ENCODE data around the gene MXRA8.

MXRA8 gene

DNA sequence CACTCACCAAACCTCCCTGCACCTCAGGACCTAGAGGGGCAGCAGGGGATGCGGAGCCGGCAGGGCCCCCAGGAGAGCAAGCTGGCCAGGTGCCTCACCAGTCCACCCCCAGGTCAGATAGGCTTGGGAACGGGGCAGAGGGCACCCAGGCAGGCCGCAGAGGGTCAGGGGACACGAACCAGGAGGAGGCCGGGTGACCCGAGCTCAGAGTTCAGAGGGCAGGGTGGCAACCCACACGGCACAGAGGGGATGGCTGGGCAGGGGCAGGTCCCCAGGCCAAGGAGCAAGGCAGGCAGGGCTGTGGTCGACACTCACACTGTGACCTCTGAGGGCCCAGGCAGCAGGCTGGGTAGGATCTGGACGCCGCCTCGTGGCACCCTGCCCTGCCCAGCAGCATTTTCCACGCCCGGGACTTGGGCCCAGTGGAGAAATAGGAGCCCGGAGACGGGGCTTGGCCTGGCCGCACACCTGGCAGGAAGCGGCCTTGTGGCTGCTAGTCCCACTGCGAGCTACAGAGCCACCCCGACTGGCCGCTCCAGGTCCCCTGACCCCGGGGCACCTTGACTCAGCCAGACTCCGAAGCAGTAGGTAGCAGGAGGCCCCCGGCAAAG is 14.4 kb downstream of the MXRA8 start:
- Histone ChIP-seq H3K4me2 (peak overlapping the region; percentile 99), H3K9me3 (no peaks in the 10 kb centered on the region), H3K4me1 (peaks cover 67% of the 10 kb centered on the region), H3K4me3 (no peak overlapping the region), H3K27ac (peak overlapping the region; percentile 22; the same call in 1 of the 2 replicates), H4K20me1 (peaks cover 87% of the 10 kb centered on the region), H3K27me3 (no peaks in the 10 kb centered on the region), H3K36me3 (peaks cover 27% of the 10 kb centered on the region), H3K9ac (peak overlapping the region; percentile 45; the same call in 1 of the 2 replicates)
- no peak for TF ChIP-seq Cebpa-rat (IDR thresholded peaks at IDR 0.05)

DNA sequence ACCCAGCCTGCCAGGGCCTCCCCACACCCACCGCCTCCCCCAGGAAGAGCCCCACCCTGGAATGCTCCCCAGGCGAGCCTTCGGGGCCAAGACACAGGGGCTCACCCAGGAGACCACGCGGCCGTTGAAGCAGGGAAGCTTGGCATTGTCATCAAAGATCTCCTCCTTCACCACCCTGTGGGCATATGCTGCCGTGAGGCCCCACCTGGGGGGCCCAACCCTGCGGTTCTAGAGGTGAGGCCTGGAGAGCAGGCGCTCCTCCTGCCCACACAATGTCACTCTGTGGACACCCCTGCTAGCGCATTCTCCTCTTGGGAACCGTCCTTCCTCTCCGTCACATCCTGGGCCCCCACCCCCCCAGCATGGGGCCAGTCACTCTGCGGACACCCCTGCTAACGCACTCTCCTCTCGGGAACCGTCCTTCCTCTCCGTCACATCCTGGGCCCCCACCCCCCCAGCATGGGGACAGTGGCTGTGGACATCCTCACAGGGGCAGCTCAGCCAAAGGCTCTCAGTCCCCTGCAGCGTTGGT is 15.7 kb downstream of the MXRA8 start:
- Histone ChIP-seq H3K9me3 (no peaks in the 10 kb centered on the region), H3K4me2 (peak overlapping the region; percentile 72), H3K27me3 (no peaks in the 10 kb centered on the region), H4K20me1 (peaks cover 75% of the 10 kb centered on the region), H3K4me3 (no peak overlapping the region), H3K27ac (peak overlapping the region; percentile 66), H3K4me1 (peaks cover 58% of the 10 kb centered on the region), H3K36me3 (peaks cover 35% of the 10 kb centered on the region), H3K9ac (peak overlapping the region; percentile 55)
- no peak for TF ChIP-seq Cebpa-rat (IDR thresholded peaks at IDR 0.05)

DNA sequence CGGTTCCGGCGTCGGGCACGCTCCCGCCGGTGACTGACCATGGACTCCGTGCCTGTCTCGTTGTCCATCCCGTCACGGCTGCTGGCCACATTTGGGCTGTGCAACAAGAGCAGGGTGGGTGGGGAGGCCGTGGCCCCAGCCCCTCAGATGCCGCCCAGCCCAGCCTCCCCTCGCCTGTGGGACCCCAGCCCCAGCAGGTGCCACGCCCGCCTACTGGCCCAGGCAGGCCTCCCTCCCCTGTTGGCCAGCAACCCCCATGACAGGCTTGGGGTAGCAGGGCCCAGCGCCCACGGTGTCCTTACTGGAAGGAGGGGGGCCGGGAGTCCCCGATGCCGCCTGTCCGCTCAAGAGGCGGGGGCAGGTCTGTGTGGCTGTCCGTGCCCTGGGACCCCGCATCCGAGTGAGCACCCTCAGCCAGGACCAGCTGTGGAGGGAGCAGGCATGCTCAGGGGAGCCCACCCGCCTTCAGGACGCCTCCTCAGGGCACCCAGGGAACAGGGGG is 16.2 kb downstream of the MXRA8 start:
- Histone ChIP-seq H3K9me3 (no peaks in the 10 kb centered on the region), H3K4me1 (peaks cover 52% of the 10 kb centered on the region), H3K4me3 (no peak overlapping the region), H3K4me2 (peak overlapping the region; percentile 72), H3K9ac (peak overlapping the region; percentile 55), H3K27ac (peak overlapping the region; percentile 66), H4K20me1 (peaks cover 75% of the 10 kb centered on the region), H3K36me3 (peaks cover 40% of the 10 kb centered on the region), H3K27me3 (no peaks in the 10 kb centered on the region)
- TF ChIP-seq Cebpa-rat (IDR thresholded peaks at IDR 0.05): no peak

DNA sequence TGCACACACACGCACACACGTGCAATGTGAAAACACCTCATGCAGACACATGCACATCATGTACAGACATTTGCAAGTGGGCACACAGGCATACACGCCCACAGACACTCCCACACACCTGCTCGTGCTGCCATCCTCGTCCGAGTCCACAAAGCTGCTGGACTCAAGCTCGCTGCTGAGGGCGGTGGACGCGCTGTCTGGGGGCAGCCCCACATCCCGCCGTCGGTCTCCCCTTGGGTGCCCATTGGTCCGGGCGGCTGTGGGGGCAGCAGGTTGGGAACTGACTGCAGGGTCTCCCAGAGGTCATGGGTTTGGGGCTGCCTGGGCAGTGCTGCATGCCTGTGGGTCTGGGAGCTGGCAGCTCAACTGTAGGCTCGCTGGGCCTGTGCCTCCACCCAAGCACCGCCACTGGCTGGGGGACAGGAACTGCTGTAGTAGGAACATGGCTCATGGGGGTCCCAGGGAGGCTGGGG is 16.8 kb downstream of the MXRA8 start:
- no peak overlapping the region for H3K4me3 ChIP-seq
- peaks cover 73% of the 10 kb centered on the region for H4K20me1 ChIP-seq
- no peaks in the 10 kb centered on the region for H3K27me3 ChIP-seq
- no peaks in the 10 kb centered on the region for H3K9me3 ChIP-seq
- H3K9ac ChIP-seq: no peak overlapping the region
- TF ChIP-seq Cebpa-rat (IDR thresholded peaks at IDR 0.05): no peak
- H3K36me3 ChIP-seq: peaks cover 45% of the 10 kb centered on the region
- H3K4me2 ChIP-seq: no peak overlapping the region
- no peak overlapping the region for H3K27ac ChIP-seq
- H3K4me1 ChIP-seq: peaks cover 47% of the 10 kb centered on the region

DNA sequence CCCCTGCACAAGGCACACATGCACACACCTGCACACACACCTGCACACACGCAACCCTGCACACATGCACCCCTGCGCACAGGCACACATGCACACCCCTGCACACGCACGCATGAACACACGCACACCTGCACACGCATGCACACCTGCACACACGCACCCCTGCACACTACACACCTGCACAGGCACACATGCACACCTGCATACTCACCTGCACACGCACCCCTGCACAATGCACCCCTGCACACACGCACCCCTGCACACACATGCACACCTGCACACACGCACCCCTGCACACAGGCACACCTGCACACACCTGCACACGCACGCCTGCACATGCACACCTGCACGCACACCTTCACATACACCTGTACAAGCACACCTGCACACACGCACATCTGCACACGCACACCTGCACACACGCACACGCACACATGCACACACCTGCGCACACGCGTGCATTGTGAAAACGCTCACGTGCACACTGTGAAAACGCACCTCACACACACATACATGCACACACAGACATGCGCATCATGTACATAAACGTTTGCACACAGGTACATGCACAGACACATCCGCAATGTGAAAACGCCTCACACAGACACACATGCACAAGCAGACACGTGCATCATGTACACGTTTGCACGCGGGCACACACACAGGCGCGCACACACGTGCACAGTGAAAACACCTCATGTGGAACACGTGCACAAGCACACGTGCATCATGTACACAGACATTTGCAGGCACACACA is 17.4 kb downstream of the MXRA8 start:
- Histone ChIP-seq H3K27me3 (no peaks in the 10 kb centered on the region), H3K36me3 (peaks cover 52% of the 10 kb centered on the region), H3K4me3 (no peak overlapping the region), H3K4me2 (no peak overlapping the region), H3K9ac (no peak overlapping the region), H3K4me1 (peaks cover 41% of the 10 kb centered on the region), H4K20me1 (peaks cover 73% of the 10 kb centered on the region), H3K9me3 (no peaks in the 10 kb centered on the region), H3K27ac (no peak overlapping the region)
- no peak for TF ChIP-seq Cebpa-rat (IDR thresholded peaks at IDR 0.05)

DNA sequence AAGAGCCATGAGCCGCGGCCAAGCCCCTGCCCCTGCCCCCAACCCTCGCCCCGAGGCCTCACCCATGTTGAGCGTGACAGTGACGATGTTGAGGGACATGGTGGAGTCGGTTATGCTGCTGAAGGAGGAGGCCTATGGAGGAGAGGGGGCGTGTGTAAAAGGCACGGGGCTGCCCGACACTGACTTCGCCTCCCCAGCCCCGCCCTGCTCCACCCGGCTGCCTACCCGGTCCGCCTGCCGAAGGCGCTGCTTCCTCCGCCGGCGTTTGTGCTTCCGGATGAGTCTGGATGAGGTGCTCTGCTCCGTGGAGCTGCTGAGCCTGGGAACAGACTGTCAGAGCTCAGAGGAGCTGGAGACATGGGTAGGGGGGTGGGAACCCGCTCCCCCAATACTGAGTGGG is 18.2 kb downstream of the MXRA8 start:
- peaks cover 33% of the 10 kb centered on the region for H3K4me1 ChIP-seq
- no peak overlapping the region for H3K4me2 ChIP-seq
- no peak overlapping the region for H3K9ac ChIP-seq
- H4K20me1 ChIP-seq: peaks cover 73% of the 10 kb centered on the region
- TF ChIP-seq Cebpa-rat (IDR thresholded peaks at IDR 0.05): no peak
- no peaks in the 10 kb centered on the region for H3K9me3 ChIP-seq
- H3K4me3 ChIP-seq: no peak overlapping the region
- no peak overlapping the region for H3K27ac ChIP-seq
- H3K36me3 ChIP-seq: peaks cover 59% of the 10 kb centered on the region
- no peaks in the 10 kb centered on the region for H3K27me3 ChIP-seq

DNA sequence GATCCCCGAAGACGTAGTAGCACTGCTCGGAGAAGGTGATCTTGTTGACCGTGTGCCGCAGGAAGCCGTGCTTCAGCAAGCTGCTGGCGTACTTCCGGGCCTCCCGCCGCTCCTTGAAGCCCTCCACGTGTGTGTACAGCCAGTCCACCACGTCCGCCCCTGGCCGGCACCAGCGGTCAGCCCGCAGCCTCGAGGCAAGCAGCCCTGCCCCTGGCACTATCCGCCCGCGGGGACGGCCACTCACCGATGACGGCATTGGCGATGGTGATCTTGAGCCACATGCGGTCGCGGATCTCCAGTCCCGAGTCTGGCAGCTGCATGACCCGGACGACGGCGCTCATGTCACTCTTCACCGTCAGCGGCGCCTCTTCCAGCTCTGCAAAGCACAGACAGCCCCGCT is 20.1 kb downstream of the MXRA8 start:
- H3K4me1 ChIP-seq: peaks cover 14% of the 10 kb centered on the region
- no peaks in the 10 kb centered on the region for H3K9me3 ChIP-seq
- H3K27ac ChIP-seq: no peak overlapping the region
- no peaks in the 10 kb centered on the region for H3K27me3 ChIP-seq
- no peak overlapping the region for H3K9ac ChIP-seq
- TF ChIP-seq Cebpa-rat (IDR thresholded peaks at IDR 0.05): no peak
- H4K20me1 ChIP-seq: peaks cover 73% of the 10 kb centered on the region
- H3K4me3 ChIP-seq: no peak overlapping the region
- peaks cover 73% of the 10 kb centered on the region for H3K36me3 ChIP-seq
- no peak overlapping the region for H3K4me2 ChIP-seq

DNA sequence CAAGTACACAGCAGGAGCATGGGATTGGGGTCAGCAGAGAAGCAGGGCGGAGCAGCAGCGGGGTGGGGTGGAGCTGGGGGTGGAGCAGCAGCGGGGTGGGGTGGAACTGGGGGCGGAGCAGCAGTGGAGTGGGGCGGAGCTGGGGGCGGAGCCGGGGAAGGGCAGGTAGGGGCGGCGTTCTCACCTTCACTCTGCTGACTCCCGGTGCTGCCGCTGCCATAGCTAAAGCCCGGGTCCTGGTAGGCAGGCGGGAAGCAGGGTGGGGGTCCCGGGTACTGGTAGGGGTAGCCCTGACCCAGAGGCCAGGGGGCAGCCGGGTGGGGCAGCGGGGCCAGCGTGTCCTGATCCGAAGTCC is 20.6 kb downstream of the MXRA8 start:
- Histone ChIP-seq H4K20me1 (peaks cover 72% of the 10 kb centered on the region), H3K27me3 (no peaks in the 10 kb centered on the region), H3K27ac (no peak overlapping the region), H3K4me1 (peaks cover 9% of the 10 kb centered on the region), H3K4me2 (no peak overlapping the region), H3K36me3 (peaks cover 73% of the 10 kb centered on the region), H3K9me3 (no peaks in the 10 kb centered on the region), H3K9ac (no peak overlapping the region), H3K4me3 (no peak overlapping the region)
- no peak for TF ChIP-seq Cebpa-rat (IDR thresholded peaks at IDR 0.05)

DNA sequence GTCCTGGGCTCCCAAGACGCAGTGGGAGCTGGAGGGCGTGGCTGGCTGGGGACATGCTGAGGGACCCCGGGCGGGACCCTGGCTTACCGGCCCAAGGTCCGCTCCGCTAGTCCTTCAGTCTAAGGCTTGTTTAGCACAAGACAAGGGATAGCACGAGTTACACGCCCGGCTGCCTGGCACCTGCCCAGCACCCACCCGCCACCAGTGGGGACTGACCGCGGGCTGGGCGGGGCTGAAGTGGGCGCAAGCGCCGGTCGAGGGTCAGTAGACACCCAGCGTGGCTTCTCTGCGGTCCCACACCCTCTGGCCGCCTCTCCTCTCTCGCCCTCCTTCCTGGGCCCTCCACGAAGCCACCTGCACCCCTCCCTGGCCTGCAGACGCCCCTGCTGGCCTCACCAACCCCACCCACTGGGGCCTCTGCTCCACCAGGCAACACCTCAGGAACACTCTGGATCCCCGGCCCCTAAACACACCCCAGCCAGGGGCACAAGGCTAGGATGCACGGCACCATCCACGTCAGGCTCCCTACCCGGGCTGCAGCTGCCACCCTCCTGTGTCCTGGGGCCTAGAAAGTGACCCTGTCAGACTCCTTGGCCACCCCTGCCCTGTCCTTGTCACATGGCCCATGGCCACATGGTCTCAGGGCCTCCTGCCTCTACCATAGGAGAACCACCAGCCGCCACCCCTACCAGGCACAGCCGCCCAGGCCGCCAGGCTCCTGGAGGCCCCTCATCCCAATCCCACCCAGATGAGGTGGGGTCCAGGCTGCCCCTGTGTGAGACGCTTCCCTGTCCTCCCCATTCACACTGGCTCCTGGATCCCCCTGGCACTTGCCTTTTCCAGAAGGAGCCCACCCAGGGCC is 21.2 kb downstream of the MXRA8 start:
- Histone ChIP-seq H3K27me3 (no peaks in the 10 kb centered on the region), H3K4me2 (no peak overlapping the region), H3K4me1 (peaks cover 3% of the 10 kb centered on the region), H3K4me3 (no peak overlapping the region), H3K27ac (no peak overlapping the region), H3K36me3 (peaks cover 73% of the 10 kb centered on the region), H3K9me3 (no peaks in the 10 kb centered on the region), H3K9ac (no peak overlapping the region), H4K20me1 (peaks cover 72% of the 10 kb centered on the region)
- TF ChIP-seq Cebpa-rat (IDR thresholded peaks at IDR 0.05): no peak

Measured in BLaER1 (cell line).